Panc1 (cell line): ENCODE results near the gene RNU1-4. TPM values are rescaled to one million over a fixed set of nuclear protein-coding genes. Genes with fewer than 3 reads are reported as not detected.

ENCODE experiments used
- ATAC-seq: fragments of 200-7000 bp; cut with Tn5 transposase; 2 replicates; pipeline ENCODE4 v1.9.1; 2020; ENCODE audit warnings: mild to moderate bottlenecking, moderate library complexity
- BruUV-seq: library from RNA; stranded (reverse); fragments of 400-500 nt; replicated peaks from 2 replicates; lab custom pipeline; 2021; lab: Mats Ljungman, UMichigan
- CTCF ChIA-PET: fragments of 300-600 bp; sonication (Branson Sonifier 250); formaldehyde crosslinking; loops from one replicate; lab custom pipeline; 2022; ENCODE audit warnings: antibody characterized with exemption; lab: Charles Lee
- POLR2A ChIA-PET: fragments of 300-600 bp; sonication (Branson Sonifier 250); formaldehyde crosslinking; loops from one replicate; lab custom pipeline; 2022; ENCODE audit warnings: antibody characterized with exemption; lab: Charles Lee
- DNase-seq: peaks from one replicate; pipeline ENCODE4 v3.0.0-alpha.2; 2010; ENCODE audit warnings: low read depth, low spot score
- H3K27ac ChIP-seq: 2 replicates; pipeline ENCODE4 v1.5.1; 2011; ENCODE audit warnings: mild to moderate bottlenecking, low read length, inconsistent platforms
- H3K27me3 ChIP-seq: fragments of 200-500 bp; sonication (Bioruptor generic); 2 replicates; pipeline ENCODE4 v1.6.0; 2014; ENCODE audit warnings: low read length, inconsistent platforms; ENCODE audit not compliant: control insufficient read depth, insufficient read depth
- H3K36me3 ChIP-seq: fragments of 200-500 bp; sonication (Bioruptor generic); 2 replicates; pipeline ENCODE4 v1.5.1; 2014; ENCODE audit warnings: inconsistent platforms, mild to moderate bottlenecking, low read length, moderate library complexity; ENCODE audit not compliant: control insufficient read depth, insufficient read depth
- H3K4me1 ChIP-seq: 2 replicates; pipeline ENCODE4 v1.5.1; 2011; ENCODE audit warnings: inconsistent platforms, mild to moderate bottlenecking, low read length, moderate library complexity; ENCODE audit not compliant: control insufficient read depth, insufficient read depth
- H3K4me3 ChIP-seq, 2 experiments: 2 replicates each; pipeline ENCODE4 v1.5.1; 2011 to 2012; ENCODE audit warnings: low read depth in 2 of 2, low read length in 2 of 2, mild to moderate bottlenecking in 2 of 2, inconsistent platforms in 1 of 2, moderate library complexity in 1 of 2
- H3K9me3 ChIP-seq: fragments of 200-500 bp; sonication (Bioruptor generic); 2 replicates; pipeline ENCODE4 v1.5.1; 2014; ENCODE audit warnings: low read depth, mild to moderate bottlenecking, inconsistent platforms, low read length, moderate library complexity; ENCODE audit not compliant: control insufficient read depth, insufficient read depth
- POLR2AphosphoS5 ChIP-seq: IDR thresholded peaks from 2 replicates; pipeline ENCODE4 v1.6.1; 2012; ENCODE audit warnings: mild to moderate bottlenecking, low read depth, low read length, moderate library complexity
- SIN3A ChIP-seq: IDR thresholded peaks from 2 replicates; pipeline ENCODE4 v1.6.1; 2012; ENCODE audit warnings: low read depth, mild to moderate bottlenecking, low read length, moderate library complexity, borderline replicate concordance; ENCODE audit not compliant: insufficient read depth
- TCF7L2 ChIP-seq: IDR thresholded peaks from 2 replicates; pipeline ENCODE4 v1.6.1; 2011; ENCODE audit warnings: mild to moderate bottlenecking, low read depth, low read length, inconsistent platforms
- in situ Hi-C: cut with HindIII; loops from 2 replicates; pipeline ENCODE4 v1.10.0; 2016; ENCODE audit warnings: low sequenced_read_pairs, low pct_unique_long_range_greater_than_20kb
- intact Hi-C: fragments of 100-400 bp; cut with micrococcal nuclease; formaldehyde crosslinking; loops from one replicate; pipeline ENCODE4 v1.10.0; 2022; ENCODE audit not compliant: unreplicated experiment
- total RNA-seq: library from RNA; stranded (reverse); gene quantifications from one replicate; pipeline ENCODE4 v1.2.1, GENCODE V29; 2021; ENCODE audit not compliant: unreplicated experiment
- TF ChIP-seq, protein P1 (sequence below): fragments of 450-650 bp; IDR thresholded peaks from 2 replicates; pipeline ENCODE4 v1.5.1; 2017; ENCODE audit warnings: mild to moderate bottlenecking
- TF ChIP-seq, protein P2 (sequence below), 2 experiments: IDR thresholded peaks; 2 replicates each; pipeline ENCODE4 v1.6.1; 2011 to 2012; ENCODE audit warnings: low read depth in 2 of 2, control low read depth in 1 of 2, low read length in 1 of 2, mild to moderate bottlenecking in 1 of 2, moderate library complexity in 1 of 2; ENCODE audit not compliant: insufficient read depth in 1 of 2

The RNU1-4 gene
- total RNA-seq, 1 experiment from 2014 or later, result 1,290 TPM

DNA sequence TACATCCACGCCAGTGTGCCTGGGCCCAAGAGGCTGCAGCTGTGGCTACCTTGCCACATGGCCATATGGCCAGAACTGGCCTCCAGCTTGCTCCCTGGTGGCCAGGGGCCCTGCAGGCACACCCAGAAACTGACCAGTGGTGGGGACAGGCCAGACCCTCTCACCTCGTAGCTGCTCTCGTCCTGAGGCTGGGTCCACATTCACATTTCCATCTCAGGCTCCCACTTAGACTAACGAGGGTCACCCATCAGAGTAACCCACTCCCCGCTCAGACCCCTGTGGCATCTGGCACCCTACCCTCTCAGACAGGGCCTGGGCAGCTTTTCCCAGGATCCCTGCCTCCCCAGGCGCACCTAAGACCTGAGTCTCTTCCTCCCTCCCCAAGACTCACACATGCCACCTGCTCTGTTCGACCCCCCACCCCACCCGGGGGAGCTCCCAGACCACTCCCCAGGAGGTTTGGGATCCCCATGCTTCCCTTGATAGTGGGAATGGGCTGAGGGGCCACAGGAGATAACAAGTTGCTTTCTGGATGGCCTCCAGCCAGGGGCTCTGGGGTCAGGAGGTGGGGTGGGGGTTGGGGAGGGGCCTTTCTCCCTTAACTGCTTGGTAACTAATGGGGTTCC, 21.3 kb upstream of the RNU1-4 start:
- DNase-seq (no peak), ATAC-seq (no peak)
- no peaks in the 10 kb centered on the region for H3K4me1 ChIP-seq
- ChIA-PET CTCF (interaction anchor here (0.6 kb wide), 1 partner anchor 14 kb away, joined by 4 read pairs; no protein-coding TSS in a partner anchor), POLR2A (no interaction called here)
- no peaks in the 10 kb centered on the region for H3K9me3 ChIP-seq
- intact Hi-C loops (no loop called here), in situ Hi-C loops (no loop called here)
- no peak overlapping the region for H3K27ac ChIP-seq
- BruUV-seq, result no TSS peak
- no peaks in the 10 kb centered on the region for H3K36me3 ChIP-seq
- no peak overlapping the region for H3K4me3 ChIP-seq
- TF ChIP-seq, protein P1, sequence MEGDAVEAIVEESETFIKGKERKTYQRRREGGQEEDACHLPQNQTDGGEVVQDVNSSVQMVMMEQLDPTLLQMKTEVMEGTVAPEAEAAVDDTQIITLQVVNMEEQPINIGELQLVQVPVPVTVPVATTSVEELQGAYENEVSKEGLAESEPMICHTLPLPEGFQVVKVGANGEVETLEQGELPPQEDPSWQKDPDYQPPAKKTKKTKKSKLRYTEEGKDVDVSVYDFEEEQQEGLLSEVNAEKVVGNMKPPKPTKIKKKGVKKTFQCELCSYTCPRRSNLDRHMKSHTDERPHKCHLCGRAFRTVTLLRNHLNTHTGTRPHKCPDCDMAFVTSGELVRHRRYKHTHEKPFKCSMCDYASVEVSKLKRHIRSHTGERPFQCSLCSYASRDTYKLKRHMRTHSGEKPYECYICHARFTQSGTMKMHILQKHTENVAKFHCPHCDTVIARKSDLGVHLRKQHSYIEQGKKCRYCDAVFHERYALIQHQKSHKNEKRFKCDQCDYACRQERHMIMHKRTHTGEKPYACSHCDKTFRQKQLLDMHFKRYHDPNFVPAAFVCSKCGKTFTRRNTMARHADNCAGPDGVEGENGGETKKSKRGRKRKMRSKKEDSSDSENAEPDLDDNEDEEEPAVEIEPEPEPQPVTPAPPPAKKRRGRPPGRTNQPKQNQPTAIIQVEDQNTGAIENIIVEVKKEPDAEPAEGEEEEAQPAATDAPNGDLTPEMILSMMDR, result no peak
- no peak for TF ChIP-seq SIN3A
- no peak for TF ChIP-seq TCF7L2
- TF ChIP-seq, protein P2, sequence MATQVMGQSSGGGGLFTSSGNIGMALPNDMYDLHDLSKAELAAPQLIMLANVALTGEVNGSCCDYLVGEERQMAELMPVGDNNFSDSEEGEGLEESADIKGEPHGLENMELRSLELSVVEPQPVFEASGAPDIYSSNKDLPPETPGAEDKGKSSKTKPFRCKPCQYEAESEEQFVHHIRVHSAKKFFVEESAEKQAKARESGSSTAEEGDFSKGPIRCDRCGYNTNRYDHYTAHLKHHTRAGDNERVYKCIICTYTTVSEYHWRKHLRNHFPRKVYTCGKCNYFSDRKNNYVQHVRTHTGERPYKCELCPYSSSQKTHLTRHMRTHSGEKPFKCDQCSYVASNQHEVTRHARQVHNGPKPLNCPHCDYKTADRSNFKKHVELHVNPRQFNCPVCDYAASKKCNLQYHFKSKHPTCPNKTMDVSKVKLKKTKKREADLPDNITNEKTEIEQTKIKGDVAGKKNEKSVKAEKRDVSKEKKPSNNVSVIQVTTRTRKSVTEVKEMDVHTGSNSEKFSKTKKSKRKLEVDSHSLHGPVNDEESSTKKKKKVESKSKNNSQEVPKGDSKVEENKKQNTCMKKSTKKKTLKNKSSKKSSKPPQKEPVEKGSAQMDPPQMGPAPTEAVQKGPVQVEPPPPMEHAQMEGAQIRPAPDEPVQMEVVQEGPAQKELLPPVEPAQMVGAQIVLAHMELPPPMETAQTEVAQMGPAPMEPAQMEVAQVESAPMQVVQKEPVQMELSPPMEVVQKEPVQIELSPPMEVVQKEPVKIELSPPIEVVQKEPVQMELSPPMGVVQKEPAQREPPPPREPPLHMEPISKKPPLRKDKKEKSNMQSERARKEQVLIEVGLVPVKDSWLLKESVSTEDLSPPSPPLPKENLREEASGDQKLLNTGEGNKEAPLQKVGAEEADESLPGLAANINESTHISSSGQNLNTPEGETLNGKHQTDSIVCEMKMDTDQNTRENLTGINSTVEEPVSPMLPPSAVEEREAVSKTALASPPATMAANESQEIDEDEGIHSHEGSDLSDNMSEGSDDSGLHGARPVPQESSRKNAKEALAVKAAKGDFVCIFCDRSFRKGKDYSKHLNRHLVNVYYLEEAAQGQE (IDR thresholded peaks at IDR 0.05; ENCODE audit: insufficient read depth in 1 of 2, low read depth in 2 of 2, low read length in 1 of 2), result no peak
- TF ChIP-seq POLR2AphosphoS5, result no peak
- H3K27me3 ChIP-seq, result no peaks in the 10 kb centered on the region

DNA sequence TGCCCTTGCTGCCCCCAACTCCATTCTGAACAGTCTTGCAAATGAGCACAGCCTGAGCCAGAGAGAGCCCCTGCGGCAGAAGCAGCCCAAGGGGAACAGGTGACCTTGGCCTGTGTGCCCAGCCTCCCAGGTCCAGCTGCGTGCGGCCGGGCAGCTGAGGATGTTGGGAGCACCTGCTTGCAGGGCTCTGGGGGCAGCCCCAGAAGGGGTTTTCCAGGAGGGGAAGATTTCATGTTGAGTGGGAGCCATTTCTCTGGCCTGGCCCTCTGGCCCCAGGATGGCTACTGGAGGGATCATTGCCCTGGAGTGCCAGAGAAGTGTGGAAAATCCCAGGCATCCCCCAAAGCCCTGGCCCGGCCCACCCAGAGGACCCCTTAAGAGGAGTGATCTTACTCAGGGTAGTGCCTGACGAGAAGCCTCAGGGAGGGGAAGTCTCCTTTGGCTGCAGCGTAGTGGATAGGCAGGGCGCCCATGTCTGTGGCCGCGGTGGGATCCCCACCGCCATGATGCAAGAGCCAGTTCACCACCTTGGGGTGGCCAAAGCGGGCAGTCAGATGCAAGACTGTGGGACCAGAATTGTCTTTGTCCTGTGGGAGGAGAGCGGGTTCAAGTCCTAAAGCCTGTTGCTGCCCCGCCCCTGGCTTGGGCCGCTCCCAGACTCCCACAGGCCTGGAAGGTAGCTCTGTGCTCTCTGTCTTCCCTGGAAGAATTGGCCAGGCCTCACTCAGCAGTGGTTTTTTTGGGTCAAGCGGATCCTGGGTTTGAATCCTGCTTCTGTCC, 20.6 kb upstream of the RNU1-4 start:
- no TSS peak for BruUV-seq
- POLR2A ChIA-PET, result no interaction called here
- no peak overlapping the region for H3K27ac ChIP-seq
- TF ChIP-seq POLR2AphosphoS5 (no peak), TCF7L2 (no peak)
- TF ChIP-seq, protein P1, result no peak
- TF ChIP-seq, protein P2 (IDR thresholded peaks at IDR 0.05; ENCODE audit: insufficient read depth in 1 of 2, low read depth in 2 of 2, low read length in 1 of 2), result no peak
- no peaks in the 10 kb centered on the region for H3K9me3 ChIP-seq
- no peak for ATAC-seq
- CTCF ChIA-PET, result no interaction called here
- H3K36me3 ChIP-seq, result no peaks in the 10 kb centered on the region
- in situ Hi-C loops, result no loop called here
- intact Hi-C loops, result no loop called here
- no peaks in the 10 kb centered on the region for H3K4me1 ChIP-seq
- no peak overlapping the region for H3K4me3 ChIP-seq
- no peaks in the 10 kb centered on the region for H3K27me3 ChIP-seq
- no peak for DNase-seq
